Stromal cell of bone marrow (primary cell): Measurements from ENCODE around the gene CCL17.
"Not testable (repeated sequence)": the region's sequence is repeated elsewhere in the genome, so short reads cannot be mapped to it uniquely, and the experiment has no call there.

Experiments used
- DNase-seq: peaks from one replicate; pipeline ENCODE4 v3.0.0-alpha.2; 2012; ENCODE audit warnings: low read depth

Gene CCL17

DNA sequence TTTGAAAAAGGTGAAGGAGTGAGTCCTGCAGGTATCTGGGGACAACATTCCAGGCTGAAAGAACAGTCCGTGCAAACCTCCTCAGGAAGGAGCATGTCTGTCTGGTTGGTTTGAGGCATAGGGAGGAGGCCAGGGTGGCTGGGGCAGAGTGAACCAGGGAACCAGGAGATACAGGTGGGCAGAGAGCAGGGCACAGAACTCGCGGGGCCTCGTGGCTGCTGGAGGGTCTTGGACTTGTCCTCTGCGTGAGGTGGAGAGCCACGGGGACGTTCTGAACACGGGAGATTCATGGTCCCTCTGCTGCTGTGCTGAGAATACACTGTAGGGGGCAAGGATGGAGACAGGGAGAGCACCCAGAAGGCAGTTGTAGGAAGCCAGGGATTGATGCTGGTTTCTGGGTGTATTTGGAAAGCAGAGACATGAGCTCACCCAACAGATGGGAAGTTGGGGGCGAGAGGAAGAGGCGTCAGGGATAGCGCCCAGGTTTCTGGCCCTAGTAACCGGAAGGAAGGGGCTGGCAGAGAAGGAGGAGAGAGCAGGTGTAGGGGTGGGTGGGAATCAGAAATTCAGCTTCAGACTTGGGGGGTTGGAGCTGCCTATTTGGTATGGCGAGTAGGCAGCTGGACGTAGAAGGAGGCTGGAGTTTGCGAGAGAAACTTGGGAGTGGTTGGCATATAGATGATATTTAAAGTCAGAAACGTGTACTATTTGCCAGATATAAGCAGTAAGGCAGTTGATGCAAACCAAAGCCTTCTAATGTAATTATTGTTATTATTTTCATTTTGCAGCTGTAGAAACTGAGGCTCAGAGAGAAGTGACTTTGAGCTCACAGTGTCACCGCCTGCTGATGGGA lies at the start of gene CCL17:
Gene CCL17 (plus strand): TSS at position 803 of the 853 bp plus-strand sequence. CDS start 9,166 bp downstream, outside the sequence.
- no peak for DNase-seq

DNA sequence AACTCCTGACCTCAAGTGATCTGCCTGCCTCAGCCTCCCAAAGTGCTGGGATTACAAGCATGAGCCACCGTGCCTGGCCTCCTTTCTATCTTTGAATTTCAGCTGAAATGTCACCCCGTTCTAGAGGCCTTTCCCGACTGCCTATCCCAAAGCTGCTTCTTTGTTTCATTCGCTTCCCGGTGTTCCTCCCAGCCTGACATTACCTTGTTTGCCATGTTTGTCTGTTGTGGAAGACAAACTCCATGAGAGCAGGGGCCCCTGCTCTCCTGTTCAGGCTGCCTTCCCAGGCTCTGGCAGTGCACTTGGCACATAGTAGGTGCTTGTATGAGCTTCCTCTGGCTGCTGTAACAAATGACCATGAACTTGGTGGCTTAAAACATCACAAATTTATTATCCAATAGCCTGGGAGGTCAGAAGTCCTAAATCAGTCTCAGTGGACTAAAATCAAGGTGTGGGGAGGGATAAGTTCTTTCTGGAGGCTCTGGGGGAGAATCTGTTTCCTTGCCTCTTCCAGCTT lies 48.6 kb upstream of the CCL17 start:
- DNase-seq: no peak

DNA sequence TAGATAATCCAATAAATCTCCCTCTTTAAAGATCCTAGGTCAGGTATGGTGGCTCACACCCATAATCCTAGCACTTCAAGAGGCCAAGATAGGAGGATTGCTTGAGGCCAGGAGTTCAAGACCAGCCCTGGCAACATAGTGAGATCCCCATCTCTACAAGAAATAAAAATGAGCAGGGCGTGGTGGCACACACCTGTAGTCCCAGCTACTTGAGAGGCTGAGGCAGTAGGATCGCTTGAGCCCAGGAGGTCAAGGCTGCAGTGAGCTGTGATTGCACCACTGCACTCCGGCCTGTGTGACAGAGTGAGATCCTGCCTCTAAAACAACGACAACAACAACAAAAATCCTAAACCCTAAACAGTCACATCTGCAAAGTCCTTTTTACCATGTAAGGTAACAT lies 48.0 kb upstream of the CCL17 start:
- DNase-seq: no peak

DNA sequence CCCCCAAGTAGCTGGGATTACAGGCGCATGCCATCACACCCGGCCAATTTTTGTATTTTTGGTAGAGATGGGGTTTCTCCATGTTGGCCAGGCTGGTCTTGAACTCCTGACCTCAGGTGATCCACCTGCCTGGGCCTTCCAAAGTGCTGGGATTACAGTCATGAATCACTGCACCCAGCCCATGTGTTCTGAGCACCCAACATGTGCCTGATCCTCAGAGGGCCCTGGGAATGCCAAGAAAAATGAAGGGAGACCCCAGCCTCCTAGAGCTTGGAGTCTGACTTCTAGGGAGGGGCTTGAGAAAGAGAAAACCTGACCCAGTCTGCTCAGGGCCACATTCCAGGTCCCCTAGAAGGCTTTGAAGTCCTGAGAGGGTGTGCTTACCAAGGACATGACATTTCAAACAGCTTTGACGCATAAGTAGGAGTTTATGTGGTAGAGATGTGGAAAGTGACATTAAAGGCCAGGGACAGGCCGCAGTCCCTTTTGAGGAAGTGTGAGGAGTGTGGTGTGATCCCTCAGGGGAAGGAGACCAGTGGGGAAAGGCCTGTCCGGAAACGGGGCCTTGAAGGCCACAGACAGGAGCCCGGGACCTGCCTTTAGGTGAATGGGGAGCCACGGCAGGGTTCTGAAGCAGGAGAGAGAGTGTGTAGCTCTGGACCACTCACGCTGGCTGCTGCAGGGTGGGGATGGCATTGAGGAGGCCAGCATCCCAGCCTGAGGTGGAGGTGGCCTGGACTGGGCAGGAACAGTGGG lies 47.1 kb upstream of the CCL17 start:
- DNase-seq: no peak

DNA sequence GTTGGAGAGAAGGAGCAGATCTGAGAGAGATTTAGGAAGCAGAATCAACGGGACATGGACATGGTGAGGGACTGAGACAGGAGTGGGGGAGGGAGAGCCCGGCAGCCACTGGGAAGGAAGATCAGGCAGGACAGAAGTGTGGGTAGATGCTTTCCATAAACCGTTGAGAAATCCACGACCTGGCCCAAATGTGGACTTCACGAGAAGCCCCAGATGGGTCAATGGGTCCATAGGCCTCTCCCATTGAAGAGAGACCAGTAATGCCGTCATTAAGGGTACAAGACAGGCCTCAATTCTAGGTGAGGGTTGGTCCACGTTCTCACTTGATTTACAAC lies 46.5 kb upstream of the CCL17 start:
- DNase-seq: no peak

DNA sequence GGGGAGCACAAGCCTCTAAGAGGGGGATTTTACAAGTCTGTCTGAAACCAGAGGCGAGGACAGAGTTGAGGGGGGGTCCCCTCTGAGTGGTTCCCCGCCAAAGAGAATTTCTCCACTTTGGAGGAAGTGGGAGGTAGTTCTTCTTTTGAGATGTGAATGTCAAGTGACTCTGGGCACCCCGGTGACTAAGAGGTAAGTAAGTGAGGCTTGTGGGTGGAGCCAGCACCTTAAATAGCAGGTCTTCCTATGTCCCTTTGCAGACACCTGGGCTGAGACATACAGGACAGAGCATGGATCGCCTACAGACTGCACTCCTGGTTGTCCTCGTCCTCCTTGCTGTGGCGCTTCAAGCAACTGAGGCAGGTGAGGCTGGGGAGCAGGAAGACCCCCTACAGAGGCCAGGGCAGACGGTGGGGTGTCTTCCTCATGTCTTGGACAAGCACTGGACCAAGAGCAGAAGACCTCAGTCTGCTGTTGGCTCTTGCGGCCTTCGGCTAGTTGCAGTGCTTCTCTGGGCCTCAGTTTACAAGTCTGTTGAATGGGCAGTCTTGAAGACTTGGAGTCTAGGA lies 46.0 kb upstream of the CCL17 start, which contains the start of gene CCL22:
Gene CCL22 (plus strand): TSS at position 257 of the 569 bp plus-strand sequence. CDS start 34 bp downstream, at position 291.
- DNase-seq: no peak

DNA sequence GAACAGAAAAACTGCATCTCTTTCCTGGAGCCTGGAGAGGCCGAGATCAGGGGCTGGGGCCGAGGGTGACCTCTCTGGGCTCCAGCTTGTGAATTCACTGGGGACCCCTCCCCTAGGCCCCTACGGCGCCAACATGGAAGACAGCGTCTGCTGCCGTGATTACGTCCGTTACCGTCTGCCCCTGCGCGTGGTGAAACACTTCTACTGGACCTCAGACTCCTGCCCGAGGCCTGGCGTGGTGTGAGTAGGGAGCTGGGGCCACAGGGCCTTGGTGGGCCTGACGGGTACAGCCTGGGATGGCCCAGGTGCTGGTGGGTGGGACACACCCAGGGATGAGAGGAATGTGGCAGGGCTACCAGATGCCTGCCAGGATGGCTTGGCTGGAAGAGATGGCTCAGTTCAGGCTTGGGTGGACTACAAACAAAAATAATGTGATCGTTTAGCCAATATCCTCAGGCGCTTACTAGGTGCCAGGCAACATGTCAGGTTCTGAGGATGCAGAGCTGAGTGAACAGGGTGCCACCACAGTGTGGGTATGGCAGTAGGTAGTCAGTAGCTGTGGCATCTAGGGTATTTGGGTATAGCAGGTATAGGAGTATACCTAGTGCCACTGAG lies 44.1 kb upstream of the CCL17 start:
- no peak for DNase-seq

DNA sequence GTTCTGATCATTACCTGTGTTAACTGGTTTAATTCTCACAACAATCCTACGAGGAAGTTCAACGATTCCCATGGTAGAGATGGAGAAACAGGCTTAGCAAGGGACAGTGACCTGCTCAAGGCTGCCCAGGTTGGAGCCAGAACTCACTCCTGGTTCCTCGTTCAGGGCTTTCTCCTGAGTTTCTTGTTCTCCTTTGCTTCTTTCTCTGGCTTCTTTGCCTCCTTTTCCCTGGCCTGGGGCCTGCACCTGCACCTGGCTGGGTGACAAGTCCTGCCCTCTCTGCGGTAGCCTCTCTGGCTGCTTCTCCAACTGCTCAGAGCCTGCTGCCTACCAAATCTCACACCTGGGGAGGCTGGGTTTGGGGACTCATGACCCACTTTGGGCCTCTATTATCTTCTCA lies 43.2 kb upstream of the CCL17 start:
- no peak for DNase-seq

DNA sequence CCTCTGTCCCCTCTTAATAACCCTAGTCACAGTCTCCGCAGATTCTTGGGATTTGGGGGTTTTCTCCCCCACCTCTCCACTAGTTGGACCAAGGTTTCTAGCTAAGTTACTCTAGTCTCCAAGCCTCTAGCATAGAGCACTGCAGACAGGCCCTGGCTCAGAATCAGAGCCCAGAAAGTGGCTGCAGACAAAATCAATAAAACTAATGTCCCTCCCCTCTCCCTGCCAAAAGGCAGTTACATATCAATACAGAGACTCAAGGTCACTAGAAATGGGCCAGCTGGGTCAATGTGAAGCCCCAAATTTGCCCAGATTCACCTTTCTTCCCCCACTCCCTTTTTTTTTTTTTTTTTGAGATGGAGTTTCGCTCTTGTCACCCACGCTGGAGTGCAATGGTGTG lies 40.4 kb upstream of the CCL17 start:
- DNase-seq: no peak

DNA sequence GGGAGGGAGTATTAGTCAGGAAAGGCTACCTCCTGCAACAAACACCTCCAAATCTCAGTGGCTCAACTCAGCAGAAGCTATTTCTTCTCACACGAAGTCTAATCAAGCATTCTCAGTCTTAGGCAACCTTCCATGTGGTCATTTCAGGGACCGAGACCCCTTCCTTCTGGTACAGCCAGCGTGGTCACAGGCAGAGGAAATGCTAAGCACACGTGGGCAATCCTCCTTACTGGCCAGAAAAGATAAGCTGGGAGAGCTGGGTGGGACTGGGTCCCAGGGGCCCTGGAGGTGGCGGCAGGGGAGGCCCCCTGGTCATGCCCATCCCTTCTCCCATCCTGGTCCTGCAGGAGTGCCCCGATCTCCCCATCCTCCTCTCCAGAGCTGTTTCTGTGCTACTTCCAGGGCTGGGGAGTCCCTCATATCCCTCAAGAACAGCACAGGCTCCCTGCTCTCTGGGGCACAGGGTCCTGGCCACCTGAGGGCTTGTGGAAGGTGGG lies 38.0 kb upstream of the CCL17 start:
- no peak for DNase-seq

DNA sequence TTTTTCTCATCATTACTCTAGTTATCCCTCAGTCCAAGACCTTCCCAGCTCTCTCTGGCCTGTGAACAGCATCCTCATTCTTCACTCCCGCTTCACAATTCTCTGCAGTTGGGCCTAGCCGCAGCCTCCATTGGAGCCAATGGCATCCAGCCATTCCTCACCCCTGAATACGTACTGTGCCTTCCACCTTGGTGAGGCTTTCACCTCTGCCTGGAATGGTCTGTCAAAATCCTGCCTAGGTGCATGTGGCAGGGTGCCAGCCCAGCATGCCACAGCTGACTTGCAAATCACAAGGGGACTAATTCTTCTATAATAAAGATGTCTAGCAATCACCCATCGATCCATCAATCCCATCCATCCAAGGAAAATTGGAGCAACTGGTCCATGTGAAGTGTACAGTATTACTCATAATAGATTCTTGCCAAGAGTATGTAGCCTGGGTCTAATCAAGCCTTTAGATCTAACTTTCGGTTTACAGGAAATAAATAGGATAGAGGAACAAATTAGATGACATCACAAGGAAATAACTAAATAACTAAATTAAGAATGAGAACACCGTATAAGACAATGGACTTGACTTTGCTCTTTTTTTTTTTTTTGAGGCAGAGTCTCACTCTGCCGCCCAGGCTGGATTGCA lies 37.3 kb upstream of the CCL17 start:
- DNase-seq: no peak

DNA sequence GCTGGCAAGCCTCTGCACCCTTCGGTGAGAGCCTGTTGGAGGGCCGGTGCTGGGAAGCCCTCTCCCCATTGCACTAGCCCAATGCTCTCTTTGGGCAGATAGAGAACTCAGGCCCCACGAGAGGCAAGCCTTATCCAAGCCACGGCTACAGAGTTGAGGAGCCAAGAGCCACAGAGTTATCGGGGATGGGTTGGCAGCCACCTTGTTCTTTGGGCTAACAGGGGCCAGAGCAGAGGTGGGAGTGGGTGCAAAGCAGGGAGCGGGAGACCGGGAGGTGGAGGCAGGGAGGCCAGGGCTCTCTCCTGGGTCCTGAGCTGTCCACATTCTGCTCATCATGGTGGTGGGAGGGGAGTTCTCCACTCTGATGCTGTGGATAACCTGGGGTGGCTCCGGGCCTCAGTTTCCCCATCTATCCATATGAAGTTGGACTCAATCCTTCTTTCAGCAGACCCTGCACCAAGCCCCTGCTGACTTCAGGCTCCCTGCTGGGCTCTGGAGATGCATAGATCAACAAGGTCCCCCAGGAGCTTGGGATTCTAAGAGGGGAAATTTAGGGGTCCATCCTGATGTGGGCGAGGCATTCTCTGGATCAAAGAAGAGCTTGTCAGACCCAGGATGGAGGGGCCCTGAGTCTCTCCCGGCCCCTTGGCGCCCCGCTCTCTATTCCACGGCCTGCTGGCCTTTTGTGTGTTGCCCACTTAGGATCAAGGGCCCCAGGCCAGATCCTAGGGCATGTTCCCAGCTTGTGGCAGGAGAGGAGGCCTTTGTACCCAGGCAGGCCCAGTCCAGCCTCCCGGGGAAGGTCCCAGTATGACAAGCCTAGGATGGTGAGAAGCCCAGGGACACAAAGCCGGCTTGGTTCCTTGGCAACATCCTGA lies 32.8 kb upstream of the CCL17 start:
- DNase-seq: no peak

DNA sequence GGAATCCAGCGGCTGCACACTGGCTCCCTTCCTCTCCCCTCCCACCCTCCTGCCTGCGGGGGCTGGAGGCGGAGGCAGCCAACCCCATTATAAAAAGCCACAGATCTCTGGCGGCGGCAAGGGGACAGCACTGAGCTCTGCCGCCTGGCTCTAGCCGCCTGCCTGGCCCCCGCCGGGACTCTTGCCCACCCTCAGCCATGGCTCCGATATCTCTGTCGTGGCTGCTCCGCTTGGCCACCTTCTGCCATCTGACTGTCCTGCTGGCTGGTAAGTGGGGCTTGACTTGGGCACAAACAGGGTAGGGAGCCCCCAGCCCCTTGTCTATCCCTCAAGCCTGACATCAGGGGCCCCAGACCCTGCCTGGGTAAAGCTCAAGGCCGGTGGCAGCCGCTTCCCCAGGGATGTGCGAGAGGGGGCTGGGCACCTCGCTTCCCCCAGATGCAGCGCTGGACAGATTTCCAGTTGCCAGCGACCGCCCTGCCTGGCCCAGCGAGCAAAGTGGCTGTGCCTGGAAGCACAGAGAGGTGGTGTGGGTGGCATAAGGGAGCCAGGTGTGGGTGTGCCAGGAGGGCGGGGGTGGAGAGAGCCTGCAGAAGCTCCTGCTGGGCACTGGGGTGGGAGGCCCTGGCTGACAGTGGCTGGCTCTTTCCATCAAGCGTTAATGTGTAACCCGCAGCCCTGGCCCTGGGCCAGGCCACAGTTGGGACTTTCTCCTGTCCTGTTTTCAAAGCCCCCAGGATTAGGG lies 32.0 kb upstream of the CCL17 start, which contains the start of gene CX3CL1:
Gene CX3CL1 (plus strand): TSS at position 119 of the 745 bp plus-strand sequence. CDS start 79 bp downstream, at position 198.
- DNase-seq: no peak

DNA sequence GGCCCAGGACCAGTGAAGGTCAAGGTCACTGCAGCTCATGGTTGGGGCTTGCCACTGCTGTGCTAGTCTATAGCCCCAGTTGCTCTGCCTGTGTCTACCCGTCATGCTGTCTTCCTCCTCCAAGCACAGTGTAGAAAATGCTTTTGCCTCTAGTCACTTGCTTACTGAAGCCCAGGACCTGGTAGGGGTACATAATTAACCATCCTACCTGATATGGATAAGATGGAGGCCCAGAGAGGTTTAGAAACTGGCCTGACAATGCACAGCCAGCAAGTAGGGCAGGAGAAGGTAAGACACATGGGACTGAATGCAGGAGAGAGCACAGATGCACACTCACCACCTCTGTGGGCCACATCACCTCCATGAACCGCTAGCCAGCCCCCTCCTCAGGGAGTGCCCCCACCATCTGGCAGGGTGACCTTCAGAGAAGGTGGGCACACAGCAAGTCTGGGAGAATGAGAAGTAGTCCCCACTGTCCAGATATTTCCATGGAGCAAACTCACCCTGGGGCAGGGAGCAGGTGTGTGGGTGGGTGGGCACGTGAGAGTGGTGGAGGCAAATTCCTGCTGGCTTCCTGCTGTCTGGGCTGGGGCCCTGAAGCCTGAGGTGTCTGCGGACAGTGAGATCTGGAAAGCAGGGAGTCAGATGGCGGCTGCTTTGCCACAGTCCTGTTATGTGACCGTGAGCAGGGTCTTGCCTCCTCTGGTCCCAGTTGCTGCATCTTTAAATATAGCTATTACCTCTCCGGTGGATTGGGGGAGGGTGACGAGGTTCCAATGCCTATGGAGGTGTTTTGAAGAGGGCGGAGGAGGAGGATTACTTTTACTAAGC lies 31.2 kb upstream of the CCL17 start:
- DNase-seq: no peak

DNA sequence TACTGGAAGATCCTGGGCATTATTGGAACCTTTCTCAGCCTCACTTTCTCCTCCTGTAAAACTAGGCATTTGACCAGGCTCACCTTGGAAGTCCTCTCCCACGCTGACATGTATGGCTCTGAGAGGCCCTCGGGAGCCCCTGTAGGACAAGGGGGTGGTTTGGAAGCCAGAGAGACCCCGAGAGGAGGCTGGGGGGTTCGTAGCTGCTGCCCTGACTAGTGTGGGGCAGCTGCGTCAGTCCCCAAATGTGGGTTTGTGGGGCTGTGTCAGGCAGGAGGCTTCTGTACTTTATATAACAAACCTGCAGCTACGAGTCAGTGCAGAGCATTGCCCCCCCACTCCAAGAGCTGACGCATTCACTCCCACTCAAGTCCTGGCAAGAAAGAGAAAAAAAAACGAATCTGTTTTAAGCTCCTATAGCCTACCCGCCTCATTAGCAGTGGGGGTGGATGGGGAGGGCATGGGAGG lies 30.5 kb upstream of the CCL17 start:
- no peak for DNase-seq

DNA sequence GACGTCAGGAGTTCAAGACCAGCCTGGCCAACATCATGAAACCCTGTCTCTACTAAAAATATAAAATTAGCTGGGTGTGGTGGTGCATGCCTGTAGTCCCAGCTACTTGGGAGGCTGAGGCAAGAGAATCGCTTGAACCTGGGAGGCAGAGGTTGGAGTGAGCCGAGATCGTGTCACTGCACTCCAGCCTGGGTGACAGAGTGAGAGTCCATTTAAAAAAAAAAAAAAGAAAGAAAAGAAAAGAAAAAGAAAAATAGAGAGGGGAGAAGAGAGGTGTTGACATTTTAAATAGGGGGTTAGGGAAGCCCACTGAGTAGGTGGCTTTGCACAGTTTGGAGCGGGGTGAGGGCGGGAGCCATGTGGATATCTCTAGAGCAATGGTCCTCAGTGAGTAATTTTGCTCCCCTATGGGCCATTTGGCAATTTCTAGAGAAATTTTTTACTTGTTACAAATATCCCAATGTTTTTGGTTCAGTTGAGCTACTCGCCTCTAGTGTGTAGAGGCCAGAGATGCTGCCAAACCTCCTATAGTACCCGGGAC lies 29.6 kb upstream of the CCL17 start:
- not testable (repeated sequence) for DNase-seq

DNA sequence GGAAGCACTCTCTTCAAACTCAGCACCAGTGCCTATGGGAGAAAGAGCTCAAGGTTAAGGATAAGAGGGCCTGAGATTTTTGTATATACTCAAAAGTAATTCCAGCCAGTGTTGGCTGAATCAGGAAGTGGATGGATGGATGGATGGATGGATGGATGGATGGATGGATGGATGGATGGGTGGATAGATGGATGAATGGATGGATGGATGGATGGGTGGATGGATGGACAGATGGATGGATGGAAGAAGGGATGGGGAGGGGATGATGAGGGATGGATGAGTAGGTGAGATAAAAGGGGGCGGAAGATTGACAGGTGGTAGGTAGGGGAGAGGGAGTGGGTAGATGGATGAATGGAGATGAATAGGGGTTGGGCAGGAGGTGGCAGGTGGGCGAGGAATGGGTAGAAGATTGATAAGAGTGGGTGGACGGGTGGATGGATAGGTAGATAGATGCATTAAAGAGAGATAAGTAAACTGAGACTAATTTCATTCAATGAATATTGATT lies 28.2 kb upstream of the CCL17 start:
- DNase-seq: no peak
